ENCODE measurements around the gene MRPL11. TPM values are rescaled to one million over a fixed set of nuclear protein-coding genes. Genes with fewer than 3 reads are reported as not detected.
A peak's percentile ranks its signal among the peaks of the same experiment; 100 is the strongest.

MRPL11 gene
- total RNA-seq, 3 donors from 2014 or later (not counting 1 experiment from before 2014, with no cell fraction given), result 20.7 to 24.2 (median 23.9) TPM

- Mint-ChIP-seq H3K4me3 (no peak overlapping the region), H3K27ac (no peak overlapping the region), H3K9me3 (no peaks in the 10 kb centered on the region), H3K36me3 (no peaks in the 10 kb centered on the region), H3K4me1 (peaks cover 18% of the 10 kb centered on the region in 2 donors), H3K27me3 (ENCODE audit: low read depth in 2 of 2) (peaks cover 0 to 14% of the 10 kb centered on the region in 2 donors)
- Histone ChIP-seq H3K36me3 (ENCODE audit: control insufficient read depth, insufficient read depth, low read length) (no peaks in the 10 kb centered on the region), H3K4me1 (ENCODE audit: control insufficient read depth, insufficient read depth, low read length) (peaks cover 12% of the 10 kb centered on the region), H3K27ac (ENCODE audit: low read length) (no peak overlapping the region), H3K4me3 (ENCODE audit: low read length) (no peak overlapping the region), H3K9me3 (ENCODE audit: control insufficient read depth, insufficient read depth, low read length) (no peaks in the 10 kb centered on the region), H3K27me3 (ENCODE audit: control insufficient read depth, insufficient read depth, low read length) (no peaks in the 10 kb centered on the region)
- peak in 1 of 3 donors; percentile 36 for ATAC-seq
- no peak for DNase-seq
- intact Hi-C loops (cut with micrococcal nuclease), result no loop called here
- TF ChIP-seq, protein P1, sequence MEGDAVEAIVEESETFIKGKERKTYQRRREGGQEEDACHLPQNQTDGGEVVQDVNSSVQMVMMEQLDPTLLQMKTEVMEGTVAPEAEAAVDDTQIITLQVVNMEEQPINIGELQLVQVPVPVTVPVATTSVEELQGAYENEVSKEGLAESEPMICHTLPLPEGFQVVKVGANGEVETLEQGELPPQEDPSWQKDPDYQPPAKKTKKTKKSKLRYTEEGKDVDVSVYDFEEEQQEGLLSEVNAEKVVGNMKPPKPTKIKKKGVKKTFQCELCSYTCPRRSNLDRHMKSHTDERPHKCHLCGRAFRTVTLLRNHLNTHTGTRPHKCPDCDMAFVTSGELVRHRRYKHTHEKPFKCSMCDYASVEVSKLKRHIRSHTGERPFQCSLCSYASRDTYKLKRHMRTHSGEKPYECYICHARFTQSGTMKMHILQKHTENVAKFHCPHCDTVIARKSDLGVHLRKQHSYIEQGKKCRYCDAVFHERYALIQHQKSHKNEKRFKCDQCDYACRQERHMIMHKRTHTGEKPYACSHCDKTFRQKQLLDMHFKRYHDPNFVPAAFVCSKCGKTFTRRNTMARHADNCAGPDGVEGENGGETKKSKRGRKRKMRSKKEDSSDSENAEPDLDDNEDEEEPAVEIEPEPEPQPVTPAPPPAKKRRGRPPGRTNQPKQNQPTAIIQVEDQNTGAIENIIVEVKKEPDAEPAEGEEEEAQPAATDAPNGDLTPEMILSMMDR (IDR thresholded peaks at IDR 0.05), result no peak
- WGBS (ENCODE audit: insufficient coverage), result 32% methylated on average over 6 of the region's 6 CpGs
These were observed 15.6 kb upstream of the MRPL11 start for GRCh38 chr11:66454247-66454646.

GRCh38 chr11:66451663-66452062 is 13.0 kb upstream of the MRPL11 start:
- Histone ChIP-seq H3K27ac (ENCODE audit: low read length) (no peak overlapping the region), H3K36me3 (ENCODE audit: control insufficient read depth, insufficient read depth, low read length) (no peaks in the 10 kb centered on the region), H3K9me3 (ENCODE audit: control insufficient read depth, insufficient read depth, low read length) (no peaks in the 10 kb centered on the region), H3K4me3 (ENCODE audit: low read length) (no peak overlapping the region), H3K27me3 (ENCODE audit: control insufficient read depth, insufficient read depth, low read length) (no peaks in the 10 kb centered on the region), H3K4me1 (ENCODE audit: control insufficient read depth, insufficient read depth, low read length) (peaks cover 6% of the 10 kb centered on the region)
- H3K4me3 Mint-ChIP-seq, result no peak overlapping the region
- peaks cover 0 to 17% of the 10 kb centered on the region in 2 donors for H3K27me3 Mint-ChIP-seq (ENCODE audit: low read depth in 2 of 2)
- no peaks in the 10 kb centered on the region for H3K36me3 Mint-ChIP-seq
- ATAC-seq (no peak), DNase-seq (no peak)
- 76% methylated on average over 4 of the region's 4 CpGs for WGBS (ENCODE audit: insufficient coverage)
- H3K9me3 Mint-ChIP-seq, result no peaks in the 10 kb centered on the region
- peaks cover 18% of the 10 kb centered on the region in 2 donors for H3K4me1 Mint-ChIP-seq
- no peak overlapping the region for H3K27ac Mint-ChIP-seq
- TF ChIP-seq, protein P1 (IDR thresholded peaks at IDR 0.05), result no peak
- intact Hi-C loops (cut with micrococcal nuclease), result no loop called here

DNA sequence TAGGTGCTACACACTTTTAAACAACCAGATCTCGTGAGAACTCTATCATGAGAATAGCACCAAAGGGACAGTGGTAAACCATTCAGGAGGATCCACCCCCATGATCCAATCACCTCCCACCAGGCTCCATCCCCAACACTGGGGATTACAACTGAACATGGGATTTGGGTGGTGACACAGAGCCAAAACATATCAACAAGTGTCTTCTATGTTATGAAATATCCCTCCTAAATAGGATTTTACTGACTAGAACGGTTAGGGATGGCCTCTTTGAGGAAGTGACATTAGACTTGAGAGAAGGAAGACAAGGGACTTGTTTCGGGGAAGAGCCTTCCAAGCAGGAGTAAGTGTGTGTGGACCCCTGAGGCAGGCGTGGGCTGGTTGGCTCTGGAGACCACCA is 11.9 kb upstream of the MRPL11 start:
- no peak for DNase-seq
- Mint-ChIP-seq H3K4me3 (no peak overlapping the region), H3K27ac (no peak overlapping the region), H3K27me3 (ENCODE audit: low read depth in 2 of 2) (peaks cover 0 to 20% of the 10 kb centered on the region in 2 donors), H3K4me1 (peaks cover 18% of the 10 kb centered on the region in 2 donors), H3K36me3 (no peaks in the 10 kb centered on the region), H3K9me3 (no peaks in the 10 kb centered on the region)
- no peak for ATAC-seq
- no peaks in the 10 kb centered on the region for H3K27me3 ChIP-seq (ENCODE audit: control insufficient read depth, insufficient read depth, low read length)
- H3K4me3 ChIP-seq (ENCODE audit: low read length), result no peak overlapping the region
- no peaks in the 10 kb centered on the region for H3K36me3 ChIP-seq (ENCODE audit: control insufficient read depth, insufficient read depth, low read length)
- H3K9me3 ChIP-seq (ENCODE audit: control insufficient read depth, insufficient read depth, low read length), result no peaks in the 10 kb centered on the region
- intact Hi-C loops (cut with micrococcal nuclease), result no loop called here
- TF ChIP-seq, protein P1 (IDR thresholded peaks at IDR 0.05), result no peak
- WGBS (ENCODE audit: insufficient coverage), result 70% methylated on average over 4 of the region's 4 CpGs
- H3K27ac ChIP-seq (ENCODE audit: low read length), result no peak overlapping the region
- peaks cover 6% of the 10 kb centered on the region for H3K4me1 ChIP-seq (ENCODE audit: control insufficient read depth, insufficient read depth, low read length)

GRCh38 chr11:66448523-66448922 is 9.9 kb upstream of the MRPL11 start:
- no peak overlapping the region for H3K4me3 Mint-ChIP-seq
- no peak overlapping the region for H3K4me3 ChIP-seq (ENCODE audit: low read length)
- H3K9me3 Mint-ChIP-seq, result peaks cover 0 to 3% of the 10 kb centered on the region in 2 donors
- no peaks in the 10 kb centered on the region for H3K36me3 ChIP-seq (ENCODE audit: control insufficient read depth, insufficient read depth, low read length)
- peaks cover 0 to 21% of the 10 kb centered on the region in 2 donors for H3K27me3 Mint-ChIP-seq (ENCODE audit: low read depth in 2 of 2)
- TF ChIP-seq, protein P1 (IDR thresholded peaks at IDR 0.05), result no peak
- H3K27ac Mint-ChIP-seq, result no peak overlapping the region
- no peak overlapping the region for H3K27ac ChIP-seq (ENCODE audit: low read length)
- 87% methylated on average over 4 of the region's 4 CpGs for WGBS (ENCODE audit: insufficient coverage)
- H3K4me1 Mint-ChIP-seq, result no peaks in the 10 kb centered on the region
- H3K9me3 ChIP-seq (ENCODE audit: control insufficient read depth, insufficient read depth, low read length), result no peaks in the 10 kb centered on the region
- intact Hi-C loops (cut with micrococcal nuclease), result no loop called here
- no peak for DNase-seq
- no peak for ATAC-seq
- no peaks in the 10 kb centered on the region for H3K36me3 Mint-ChIP-seq
- H3K4me1 ChIP-seq (ENCODE audit: control insufficient read depth, insufficient read depth, low read length), result no peaks in the 10 kb centered on the region
- no peaks in the 10 kb centered on the region for H3K27me3 ChIP-seq (ENCODE audit: control insufficient read depth, insufficient read depth, low read length)

Data from natural killer cell (primary cell).